ENCODE results near the gene NR2F1.

The NR2F1 gene

GRCh38 chr5:93610581-93611272 lies 27.7 kb downstream of the NR2F1 start:
- TF ChIP-seq POLR2A (IDR thresholded peaks at IDR 0.05; ENCODE audit: extremely low read depth, insufficient read length) (no peak), MYC (IDR thresholded peaks at IDR 0.05; ENCODE audit: low read depth, low read length) (no peak), CTCF (IDR thresholded peaks at IDR 0.05; ENCODE audit: low read depth, low read length) (no peak), MAX (IDR thresholded peaks at IDR 0.05; ENCODE audit: low read depth, low read length) (no peak)
- no peak for DNase-seq (ENCODE audit: low read depth)
- no peak overlapping the region for H3K4me3 ChIP-seq (ENCODE audit: low read depth, low read length)

GRCh38 chr5:93611273-93611975 lies 28.4 kb downstream of the NR2F1 start:
- no peak for DNase-seq (ENCODE audit: low read depth)
- H3K4me3 ChIP-seq (ENCODE audit: low read depth, low read length) = no peak overlapping the region
- TF ChIP-seq MAX (IDR thresholded peaks at IDR 0.05; ENCODE audit: low read depth, low read length) (no peak), MYC (IDR thresholded peaks at IDR 0.05; ENCODE audit: low read depth, low read length) (no peak), POLR2A (IDR thresholded peaks at IDR 0.05; ENCODE audit: extremely low read depth, insufficient read length) (no peak), CTCF (IDR thresholded peaks at IDR 0.05; ENCODE audit: low read depth, low read length) (no peak)

GRCh38 chr5:93611976-93612854 lies 29.2 kb downstream of the NR2F1 start:
- H3K4me3 ChIP-seq (ENCODE audit: low read depth, low read length) = no peak overlapping the region
- TF ChIP-seq POLR2A (IDR thresholded peaks at IDR 0.05; ENCODE audit: extremely low read depth, insufficient read length) = no peak
- no peak for TF ChIP-seq CTCF (IDR thresholded peaks at IDR 0.05; ENCODE audit: low read depth, low read length)
- TF ChIP-seq MYC (IDR thresholded peaks at IDR 0.05; ENCODE audit: low read depth, low read length) = no peak
- TF ChIP-seq MAX (IDR thresholded peaks at IDR 0.05; ENCODE audit: low read depth, low read length) = no peak
- peak; percentile 41 for DNase-seq (ENCODE audit: low read depth)

- no peak for TF ChIP-seq MAX (IDR thresholded peaks at IDR 0.05; ENCODE audit: low read depth, low read length)
- TF ChIP-seq MYC (IDR thresholded peaks at IDR 0.05; ENCODE audit: low read depth, low read length) = no peak
- no peak for TF ChIP-seq CTCF (IDR thresholded peaks at IDR 0.05; ENCODE audit: low read depth, low read length)
- TF ChIP-seq POLR2A (IDR thresholded peaks at IDR 0.05; ENCODE audit: extremely low read depth, insufficient read length) = no peak
- no peak overlapping the region for H3K4me3 ChIP-seq (ENCODE audit: low read depth, low read length)
- no peak for DNase-seq (ENCODE audit: low read depth)
Observed at GRCh38 chr5:93612855-93613243, 29.8 kb downstream of the NR2F1 start.

GRCh38 chr5:93616538-93617174 lies 33.6 kb downstream of the NR2F1 start:
- no peak for DNase-seq (ENCODE audit: low read depth)
- TF ChIP-seq MAX (IDR thresholded peaks at IDR 0.05; ENCODE audit: low read depth, low read length) = no peak
- no peak overlapping the region for H3K4me3 ChIP-seq (ENCODE audit: low read depth, low read length)

Data from NB4 (cell line).